Measurements from ENCODE around the gene CTNNBL1. TPM values are rescaled to one million over a fixed set of nuclear protein-coding genes. Genes with fewer than 3 reads are reported as not detected.

Gene CTNNBL1
- total RNA-seq, 1 donor from 2014 or later = 67.0 TPM

DNA sequence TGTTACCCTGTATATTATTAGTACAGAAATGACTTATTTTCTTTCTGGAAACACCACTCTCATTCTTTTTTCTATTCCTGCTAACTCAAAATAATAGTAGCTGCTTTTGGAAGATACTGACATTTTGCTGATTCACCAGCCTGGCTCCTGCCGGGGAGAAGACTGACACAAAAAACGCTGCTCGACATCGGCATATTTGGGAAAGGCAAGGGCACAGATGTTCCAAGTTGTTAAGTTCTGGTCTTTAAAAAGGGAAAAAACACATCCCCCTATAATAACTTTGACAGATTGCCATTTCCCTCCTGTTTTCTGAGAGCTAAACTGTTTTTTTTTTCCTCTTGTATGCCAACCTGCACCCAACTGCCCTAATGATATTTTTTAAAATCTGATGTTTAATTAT is 55.4 kb downstream of the CTNNBL1 start:
- TF ChIP-seq, protein P1, sequence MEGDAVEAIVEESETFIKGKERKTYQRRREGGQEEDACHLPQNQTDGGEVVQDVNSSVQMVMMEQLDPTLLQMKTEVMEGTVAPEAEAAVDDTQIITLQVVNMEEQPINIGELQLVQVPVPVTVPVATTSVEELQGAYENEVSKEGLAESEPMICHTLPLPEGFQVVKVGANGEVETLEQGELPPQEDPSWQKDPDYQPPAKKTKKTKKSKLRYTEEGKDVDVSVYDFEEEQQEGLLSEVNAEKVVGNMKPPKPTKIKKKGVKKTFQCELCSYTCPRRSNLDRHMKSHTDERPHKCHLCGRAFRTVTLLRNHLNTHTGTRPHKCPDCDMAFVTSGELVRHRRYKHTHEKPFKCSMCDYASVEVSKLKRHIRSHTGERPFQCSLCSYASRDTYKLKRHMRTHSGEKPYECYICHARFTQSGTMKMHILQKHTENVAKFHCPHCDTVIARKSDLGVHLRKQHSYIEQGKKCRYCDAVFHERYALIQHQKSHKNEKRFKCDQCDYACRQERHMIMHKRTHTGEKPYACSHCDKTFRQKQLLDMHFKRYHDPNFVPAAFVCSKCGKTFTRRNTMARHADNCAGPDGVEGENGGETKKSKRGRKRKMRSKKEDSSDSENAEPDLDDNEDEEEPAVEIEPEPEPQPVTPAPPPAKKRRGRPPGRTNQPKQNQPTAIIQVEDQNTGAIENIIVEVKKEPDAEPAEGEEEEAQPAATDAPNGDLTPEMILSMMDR (IDR thresholded peaks at IDR 0.05; ENCODE audit: insufficient read depth, low read depth, low read length) = no peak
- TF ChIP-seq EZH2 (IDR thresholded peaks at IDR 0.05; ENCODE audit: insufficient read depth, low read length) = no peak
- no peaks in the 10 kb centered on the region for H3K4me1 ChIP-seq (ENCODE audit: insufficient read depth, low read length)
- no peak overlapping the region for H3K4me3 Mint-ChIP-seq (ENCODE audit: unreplicated experiment)
- peaks cover 18% of the 10 kb centered on the region for H3K36me3 Mint-ChIP-seq (ENCODE audit: low read depth, unreplicated experiment)
- DNase-seq (ENCODE audit: low read depth) (no peak), FAIRE-seq (no peak)
- H3K27ac Mint-ChIP-seq (ENCODE audit: unreplicated experiment) = no peak overlapping the region
- H4K20me1 ChIP-seq (ENCODE audit: insufficient read depth, low read length) = no peaks in the 10 kb centered on the region
- peaks cover 6% of the 10 kb centered on the region for H3K4me1 Mint-ChIP-seq (ENCODE audit: low read depth, unreplicated experiment)
- no peak overlapping the region for H3K4me2 ChIP-seq (ENCODE audit: low read length)
- no peak overlapping the region for H2AFZ ChIP-seq (ENCODE audit: low read depth, low read length)
- no peak overlapping the region for H3K4me3 ChIP-seq (ENCODE audit: insufficient read depth, low read depth, low read length)
- H3K27me3 Mint-ChIP-seq (ENCODE audit: low read depth, unreplicated experiment) = no peaks in the 10 kb centered on the region
- peaks cover 10% of the 10 kb centered on the region for H3K36me3 ChIP-seq (ENCODE audit: insufficient read depth, low read length)
- no peaks in the 10 kb centered on the region for H3K9me3 Mint-ChIP-seq (ENCODE audit: unreplicated experiment)
- no peaks in the 10 kb centered on the region for H3K9me3 ChIP-seq (ENCODE audit: insufficient read depth, low read depth, low read length)
- H3K27ac ChIP-seq (ENCODE audit: low read depth, low read length) = no peak overlapping the region
- H3K79me2 ChIP-seq (ENCODE audit: insufficient read depth, low read length) = no peaks in the 10 kb centered on the region
- no peak overlapping the region for H3K9ac ChIP-seq (ENCODE audit: low read length)
- no peaks in the 10 kb centered on the region for H3K27me3 ChIP-seq (ENCODE audit: insufficient read depth, low read length)

GRCh38 chr20:37749620-37750403 is 56.0 kb downstream of the CTNNBL1 start:
- Mint-ChIP-seq H3K27me3 (ENCODE audit: low read depth, unreplicated experiment) (no peaks in the 10 kb centered on the region), H3K4me1 (ENCODE audit: low read depth, unreplicated experiment) (peaks cover 6% of the 10 kb centered on the region), H3K4me3 (ENCODE audit: unreplicated experiment) (no peak overlapping the region), H3K36me3 (ENCODE audit: low read depth, unreplicated experiment) (peaks cover 18% of the 10 kb centered on the region), H3K9me3 (ENCODE audit: unreplicated experiment) (no peaks in the 10 kb centered on the region), H3K27ac (ENCODE audit: unreplicated experiment) (no peak overlapping the region)
- H2AFZ ChIP-seq (ENCODE audit: low read depth, low read length) = no peak overlapping the region
- no peaks in the 10 kb centered on the region for H3K79me2 ChIP-seq (ENCODE audit: insufficient read depth, low read length)
- H3K9me3 ChIP-seq (ENCODE audit: insufficient read depth, low read depth, low read length) = no peaks in the 10 kb centered on the region
- H3K9ac ChIP-seq (ENCODE audit: low read length) = no peak overlapping the region
- TF ChIP-seq, protein P1 (IDR thresholded peaks at IDR 0.05; ENCODE audit: insufficient read depth, low read depth, low read length) = no peak
- TF ChIP-seq EZH2 (IDR thresholded peaks at IDR 0.05; ENCODE audit: insufficient read depth, low read length) = no peak
- H4K20me1 ChIP-seq (ENCODE audit: insufficient read depth, low read length) = no peaks in the 10 kb centered on the region
- H3K4me3 ChIP-seq (ENCODE audit: insufficient read depth, low read depth, low read length) = no peak overlapping the region
- peaks cover 10% of the 10 kb centered on the region for H3K36me3 ChIP-seq (ENCODE audit: insufficient read depth, low read length)
- H3K27me3 ChIP-seq (ENCODE audit: insufficient read depth, low read length) = no peaks in the 10 kb centered on the region
- H3K4me2 ChIP-seq (ENCODE audit: low read length) = no peak overlapping the region
- H3K4me1 ChIP-seq (ENCODE audit: insufficient read depth, low read length) = no peaks in the 10 kb centered on the region
- DNase-seq (ENCODE audit: low read depth) (no peak), FAIRE-seq (no peak)
- no peak overlapping the region for H3K27ac ChIP-seq (ENCODE audit: low read depth, low read length)

- Mint-ChIP-seq H3K27ac (ENCODE audit: unreplicated experiment) (no peak overlapping the region), H3K4me3 (ENCODE audit: unreplicated experiment) (no peak overlapping the region), H3K36me3 (ENCODE audit: low read depth, unreplicated experiment) (peaks cover 8% of the 10 kb centered on the region), H3K27me3 (ENCODE audit: low read depth, unreplicated experiment) (no peaks in the 10 kb centered on the region), H3K4me1 (ENCODE audit: low read depth, unreplicated experiment) (peaks cover 9% of the 10 kb centered on the region), H3K9me3 (ENCODE audit: unreplicated experiment) (no peaks in the 10 kb centered on the region)
- no peak overlapping the region for H2AFZ ChIP-seq (ENCODE audit: low read depth, low read length)
- H3K27me3 ChIP-seq (ENCODE audit: insufficient read depth, low read length) = no peaks in the 10 kb centered on the region
- H3K9me3 ChIP-seq (ENCODE audit: insufficient read depth, low read depth, low read length) = no peaks in the 10 kb centered on the region
- TF ChIP-seq EZH2 (IDR thresholded peaks at IDR 0.05; ENCODE audit: insufficient read depth, low read length) = no peak
- TF ChIP-seq, protein P1 (IDR thresholded peaks at IDR 0.05; ENCODE audit: insufficient read depth, low read depth, low read length) = no peak
- no peak overlapping the region for H3K4me2 ChIP-seq (ENCODE audit: low read length)
- H3K9ac ChIP-seq (ENCODE audit: low read length) = no peak overlapping the region
- DNase-seq (ENCODE audit: low read depth) (no peak), FAIRE-seq (no peak)
- no peak overlapping the region for H3K27ac ChIP-seq (ENCODE audit: low read depth, low read length)
- no peaks in the 10 kb centered on the region for H3K4me1 ChIP-seq (ENCODE audit: insufficient read depth, low read length)
- H3K36me3 ChIP-seq (ENCODE audit: insufficient read depth, low read length) = peaks cover 4% of the 10 kb centered on the region
- H4K20me1 ChIP-seq (ENCODE audit: insufficient read depth, low read length) = peaks cover 4% of the 10 kb centered on the region
- no peak overlapping the region for H3K4me3 ChIP-seq (ENCODE audit: insufficient read depth, low read depth, low read length)
- no peaks in the 10 kb centered on the region for H3K79me2 ChIP-seq (ENCODE audit: insufficient read depth, low read length)
These were observed 61.8 kb downstream of the CTNNBL1 start for GRCh38 chr20:37755665-37756064.
